GM12874 (cell line): ENCODE data around the gene ECT2.

Source experiments
- CTCF ChIP-seq: IDR thresholded peaks from 2 replicates; pipeline ENCODE4 v1.5.1; 2011; ENCODE audit warnings: low read depth, mild to moderate bottlenecking, control low read depth, low read length, moderate library complexity; ENCODE audit not compliant: insufficient read depth

The ECT2 gene

GRCh38 chr3:172813462-172813861 is 62.9 kb downstream of the ECT2 start:
- TF ChIP-seq CTCF = no peak

DNA sequence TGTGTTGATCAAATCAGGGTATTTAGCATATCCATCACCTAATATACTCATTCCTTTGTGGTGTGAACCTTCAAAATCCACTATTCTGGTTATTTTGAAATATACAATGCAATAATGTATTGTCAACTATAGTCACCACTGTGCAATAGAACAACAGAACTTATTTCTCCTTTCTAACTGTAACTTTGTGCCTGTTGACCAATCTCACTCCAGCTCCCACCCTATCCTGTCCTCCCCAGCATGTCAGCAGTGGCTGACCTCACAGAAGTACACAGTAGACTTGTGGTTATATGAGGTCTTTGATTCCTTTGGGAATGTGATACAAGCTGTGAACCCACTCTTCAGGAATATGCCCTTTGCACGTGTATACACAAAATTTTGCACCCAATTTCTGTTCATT is 64.2 kb downstream of the ECT2 start:
- no peak for TF ChIP-seq CTCF

DNA sequence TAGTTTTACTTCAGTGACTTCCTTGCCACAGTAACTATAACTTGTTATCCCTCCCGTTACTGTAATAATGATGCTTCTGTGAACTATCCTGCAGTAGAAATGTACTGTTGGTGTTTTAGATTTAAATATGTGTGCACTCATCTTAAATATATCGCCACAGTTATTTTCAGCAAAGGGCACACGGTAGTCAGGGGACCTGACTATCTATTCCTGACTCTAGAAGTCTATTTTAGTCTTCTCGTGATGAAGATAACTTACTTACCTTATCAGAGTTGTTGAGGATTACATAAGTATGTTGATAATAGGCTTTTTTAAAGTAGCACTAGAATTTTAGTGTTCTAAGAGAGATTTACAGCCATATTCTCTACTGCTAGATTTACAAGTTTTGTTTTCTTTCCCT is 65.3 kb downstream of the ECT2 start:
- TF ChIP-seq CTCF = no peak

DNA sequence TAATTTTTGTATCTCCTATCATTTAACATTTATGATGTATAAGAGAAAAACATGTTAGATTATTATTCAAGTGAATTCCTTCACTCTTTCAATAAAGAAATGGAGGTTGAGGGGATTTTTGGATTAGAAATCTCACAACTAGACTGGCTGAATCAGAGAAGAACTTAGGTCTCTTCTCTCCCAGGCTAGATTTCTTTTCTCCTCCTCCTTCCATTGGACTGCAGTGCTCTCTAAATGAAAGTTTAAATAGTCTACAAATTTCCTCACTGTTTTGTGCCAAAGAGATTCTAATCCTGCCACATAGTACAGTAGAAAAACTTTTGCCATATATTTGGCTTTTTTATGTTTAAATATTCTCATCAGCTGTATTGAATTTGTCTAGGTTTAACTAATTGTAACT is 65.8 kb downstream of the ECT2 start:
- no peak for TF ChIP-seq CTCF

DNA sequence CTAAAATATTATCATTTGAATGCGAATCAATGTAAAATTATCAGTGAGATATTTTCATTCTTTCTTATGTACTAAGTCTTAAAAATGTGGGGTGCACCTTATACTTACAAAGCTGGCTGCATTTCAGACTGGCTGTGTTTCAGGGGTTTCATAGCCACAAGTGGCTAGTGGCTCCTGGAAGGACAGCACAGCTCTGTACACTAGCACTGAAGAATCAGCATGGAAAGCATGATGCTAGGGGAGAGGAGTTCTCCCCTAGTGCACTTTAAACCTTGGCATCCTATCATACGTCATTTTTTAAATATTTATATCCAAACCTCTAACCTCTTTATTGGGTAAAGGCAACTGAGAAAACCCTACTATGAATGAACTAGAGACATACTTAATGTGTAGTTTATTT is 66.4 kb downstream of the ECT2 start:
- TF ChIP-seq CTCF = no peak

- no peak for TF ChIP-seq CTCF
These were observed 70.0 kb downstream of the ECT2 start for GRCh38 chr3:172820492-172820891.

GRCh38 chr3:172824229-172824628 is 73.7 kb downstream of the ECT2 start:
- no peak for TF ChIP-seq CTCF

- no peak for TF ChIP-seq CTCF
These were observed 82.5 kb downstream of the ECT2 start for GRCh38 chr3:172832983-172833382.
